ENCODE measurements around the gene FANCF. TPM values are rescaled to one million over a fixed set of nuclear protein-coding genes. Genes with fewer than 3 reads are reported as not detected.

FANCF gene
- total RNA-seq, 2 donors from 2014 or later: 19.7 to 28.7 TPM

GRCh38 chr11:22603933-22604332 lies 21.7 kb downstream of the FANCF start:
- Mint-ChIP-seq H3K4me3 (no peak overlapping the region), H3K4me1 (no peaks in the 10 kb centered on the region), H3K36me3 (ENCODE audit: low read depth) (no peaks in the 10 kb centered on the region), H3K9me3 (no peaks in the 10 kb centered on the region), H3K27ac (no peak overlapping the region), H3K27me3 (ENCODE audit: insufficient read depth) (no peaks in the 10 kb centered on the region)
- no peak overlapping the region for H3K27ac ChIP-seq (ENCODE audit: low read depth, low read length)
- no peak overlapping the region for H3K9ac ChIP-seq (ENCODE audit: extremely low read depth, low read length, poor library complexity, severe bottlenecking)
- DNase-seq: no peak
- no peaks in the 10 kb centered on the region for H3K27me3 ChIP-seq (ENCODE audit: control insufficient read depth, insufficient read depth, low read length, poor library complexity, severe bottlenecking)
- no peak for TF ChIP-seq CTCF (conservative IDR thresholded peaks at IDR 0.05)
- 83 to 100% methylated on average over 1 of the region's 1 CpG for WGBS, 2 experiments (ENCODE audit: insufficient coverage in 1 of 2, insufficient read length in 1 of 2)
- no peaks in the 10 kb centered on the region for H3K36me3 ChIP-seq (ENCODE audit: control insufficient read depth, insufficient read depth, low read length)
- no peaks in the 10 kb centered on the region for H3K4me1 ChIP-seq (ENCODE audit: control insufficient read depth, insufficient read depth, low read length)
- no peak overlapping the region for H3K4me3 ChIP-seq (ENCODE audit: low read length)
- H3K9me3 ChIP-seq (ENCODE audit: control insufficient read depth, low read length): no peaks in the 10 kb centered on the region

- no peaks in the 10 kb centered on the region for H3K4me1 Mint-ChIP-seq
- H3K9ac ChIP-seq (ENCODE audit: extremely low read depth, low read length, poor library complexity, severe bottlenecking): no peak overlapping the region
These were observed 23.1 kb downstream of the FANCF start for GRCh38 chr11:22602504-22602903.

GRCh38 chr11:22599458-22599857 lies 26.2 kb downstream of the FANCF start:
- Mint-ChIP-seq H3K36me3 (ENCODE audit: low read depth) (no peaks in the 10 kb centered on the region), H3K4me1 (no peaks in the 10 kb centered on the region), H3K27me3 (ENCODE audit: insufficient read depth) (no peaks in the 10 kb centered on the region), H3K27ac (no peak overlapping the region), H3K9me3 (no peaks in the 10 kb centered on the region), H3K4me3 (no peak overlapping the region)
- H3K4me1 ChIP-seq (ENCODE audit: control insufficient read depth, insufficient read depth, low read length): no peaks in the 10 kb centered on the region
- no peak for DNase-seq
- no peaks in the 10 kb centered on the region for H3K9me3 ChIP-seq (ENCODE audit: control insufficient read depth, low read length)
- no peaks in the 10 kb centered on the region for H3K27me3 ChIP-seq (ENCODE audit: control insufficient read depth, insufficient read depth, low read length, poor library complexity, severe bottlenecking)
- WGBS, 2 experiments (ENCODE audit: insufficient coverage in 1 of 2, insufficient read length in 1 of 2): 94 to 96% methylated on average over 4 to 5 of the region's 5 CpGs
- no peak overlapping the region for H3K9ac ChIP-seq (ENCODE audit: extremely low read depth, low read length, poor library complexity, severe bottlenecking)
- no peak for TF ChIP-seq CTCF (conservative IDR thresholded peaks at IDR 0.05)
- no peak overlapping the region for H3K4me3 ChIP-seq (ENCODE audit: low read length)
- no peak overlapping the region for H3K27ac ChIP-seq (ENCODE audit: low read depth, low read length)
- H3K36me3 ChIP-seq (ENCODE audit: control insufficient read depth, insufficient read depth, low read length): no peaks in the 10 kb centered on the region

More at GRCh38 chr11:22602504-22602903, 23.1 kb downstream of the FANCF start:
- no peaks in the 10 kb centered on the region for H3K27me3 ChIP-seq (ENCODE audit: control insufficient read depth, insufficient read depth, low read length, poor library complexity, severe bottlenecking)
- Mint-ChIP-seq H3K36me3 (ENCODE audit: low read depth) (no peaks in the 10 kb centered on the region), H3K9me3 (no peaks in the 10 kb centered on the region), H3K4me3 (no peak overlapping the region), H3K27me3 (ENCODE audit: insufficient read depth) (no peaks in the 10 kb centered on the region), H3K27ac (no peak overlapping the region)
- no peaks in the 10 kb centered on the region for H3K4me1 ChIP-seq (ENCODE audit: control insufficient read depth, insufficient read depth, low read length)
- no peaks in the 10 kb centered on the region for H3K9me3 ChIP-seq (ENCODE audit: control insufficient read depth, low read length)
- no peak overlapping the region for H3K4me3 ChIP-seq (ENCODE audit: low read length)
- H3K27ac ChIP-seq (ENCODE audit: low read depth, low read length): no peak overlapping the region
- DNase-seq: no peak
- H3K36me3 ChIP-seq (ENCODE audit: control insufficient read depth, insufficient read depth, low read length): no peaks in the 10 kb centered on the region
- TF ChIP-seq CTCF (conservative IDR thresholded peaks at IDR 0.05): no peak
